Brain microvascular endothelial cell (primary cell): Measurements from ENCODE around the gene IL15RA.

ENCODE experiments used
- DNase-seq: peaks from one replicate; pipeline ENCODE4 v3.0.0-alpha.2; 2020
- H3K27ac ChIP-seq: fragments of 250-450 bp; sonication (Bioruptor Pico); 2 replicates; pipeline ENCODE4 v1.5.1; 2020; ENCODE audit warnings: mild to moderate bottlenecking, moderate library complexity
- H3K27me3 ChIP-seq: fragments of 250-450 bp; sonication (Bioruptor Pico); replicated peaks from 2 replicates; pipeline ENCODE4 v1.5.1; 2020; ENCODE audit warnings: mild to moderate bottlenecking
- H3K36me3 ChIP-seq: fragments of 250-450 bp; sonication (Bioruptor Pico); replicated peaks from 2 replicates; pipeline ENCODE4 v1.5.1; 2020; ENCODE audit warnings: mild to moderate bottlenecking
- H3K4me3 ChIP-seq: 2 replicates; pipeline ENCODE4 v1.5.1; 2011; ENCODE audit warnings: low read depth, mild to moderate bottlenecking, control low read depth, low read length, moderate library complexity
- CTCF ChIP-seq: IDR thresholded peaks from 2 replicates; pipeline ENCODE4 v1.5.1; 2011; ENCODE audit warnings: low read depth, mild to moderate bottlenecking, moderate library complexity, low read length, control low read depth, inconsistent platforms; ENCODE audit errors: missing control alignments
- in situ Hi-C: cut with HindIII; loops from 2 replicates; pipeline ENCODE4 v1.10.0; 2017; ENCODE audit warnings: low sequenced_read_pairs, low pct_ligation_motif_present

IL15RA gene

GRCh38 chr10:5956146-5956936 lies 21.0 kb downstream of the IL15RA start:
- no peaks in the 10 kb centered on the region for H3K36me3 ChIP-seq
- no peaks in the 10 kb centered on the region for H3K27me3 ChIP-seq
- in situ Hi-C loops = no loop called here
- H3K27ac ChIP-seq = no peak overlapping the region
- H3K4me3 ChIP-seq = no peak overlapping the region
- no peak for TF ChIP-seq CTCF
- no peak for DNase-seq

- DNase-seq = no peak
- Histone ChIP-seq H3K36me3 (no peaks in the 10 kb centered on the region), H3K27me3 (no peaks in the 10 kb centered on the region), H3K27ac (no peak overlapping the region), H3K4me3 (no peak overlapping the region)
- in situ Hi-C loops = no loop called here
- TF ChIP-seq CTCF = no peak
Observed at GRCh38 chr10:5953676-5954075, 23.7 kb downstream of the IL15RA start.

- in situ Hi-C loops = no loop called here
- Histone ChIP-seq H3K27ac (no peak overlapping the region), H3K27me3 (no peaks in the 10 kb centered on the region), H3K36me3 (no peaks in the 10 kb centered on the region), H3K4me3 (no peak overlapping the region)
- DNase-seq = no peak
- no peak for TF ChIP-seq CTCF
Observed at GRCh38 chr10:5952731-5953385, 24.5 kb downstream of the IL15RA start.

GRCh38 chr10:5951721-5952407 lies 25.5 kb downstream of the IL15RA start:
- H3K27ac ChIP-seq = no peak overlapping the region
- no peak for TF ChIP-seq CTCF
- in situ Hi-C loops = no loop called here

GRCh38 chr10:5951167-5951711 lies 26.1 kb downstream of the IL15RA start:
- Histone ChIP-seq H3K27me3 (no peaks in the 10 kb centered on the region), H3K4me3 (no peak overlapping the region), H3K27ac (no peak overlapping the region), H3K36me3 (no peaks in the 10 kb centered on the region)
- no peak for DNase-seq
- in situ Hi-C loops = no loop called here
- TF ChIP-seq CTCF = no peak

More at GRCh38 chr10:5951721-5952407, 25.5 kb downstream of the IL15RA start:
- Histone ChIP-seq H3K27me3 (no peaks in the 10 kb centered on the region), H3K36me3 (no peaks in the 10 kb centered on the region), H3K4me3 (no peak overlapping the region)
- no peak for DNase-seq
